HepG2 (cell line): ENCODE results near the gene ARHGAP35. TPM values are rescaled to one million over a fixed set of nuclear protein-coding genes. Genes with fewer than 3 reads are reported as not detected.
A peak's percentile ranks its signal among the peaks of the same experiment; 100 is the strongest.

ENCODE experiments used
- ELK4 ChIP-seq: sonication (generic); formaldehyde crosslinking; IDR thresholded peaks from 2 replicates; pipeline ENCODE4 v1.9.0; 2021; ENCODE audit warnings: missing genetic modification reagents, borderline replicate concordance
- GABPA ChIP-seq, 2 experiments: IDR thresholded peaks; 2 replicates each; pipeline ENCODE4 v1.6.1; 2011 to 2016; ENCODE audit warnings: low read depth in 2 of 2, low read length in 1 of 2, missing biosample characterization in 1 of 2, missing genetic modification characterization in 1 of 2
- HNRNPL ChIP-seq: fragments of 200-400 bp; formaldehyde crosslinking; IDR thresholded peaks from 2 replicates; pipeline ENCODE4 v1.6.1; 2017; ENCODE audit warnings: mild to moderate bottlenecking, low read depth, low read length
- IRF9 ChIP-seq: sonication (generic); formaldehyde crosslinking; IDR thresholded peaks from 2 replicates; pipeline ENCODE4 v1.8.0; 2022; ENCODE audit warnings: missing genetic modification reagents, mild to moderate bottlenecking, borderline replicate concordance
- KAT7 ChIP-seq: IDR thresholded peaks from 2 replicates; pipeline ENCODE4 v1.6.1; 2018; ENCODE audit warnings: borderline replicate concordance, missing compliant biosample characterization
- MATR3 ChIP-seq: sonication (generic); formaldehyde crosslinking; IDR thresholded peaks from 2 replicates; pipeline ENCODE4 v1.4.0; 2020; ENCODE audit warnings: missing genetic modification reagents
- MLXIP ChIP-seq: sonication (generic); formaldehyde crosslinking; IDR thresholded peaks from 2 replicates; pipeline ENCODE4 v1.9.0; 2021; ENCODE audit warnings: missing genetic modification reagents, borderline replicate concordance
- RNF2 ChIP-seq: fragments of 450-650 bp; conservative IDR thresholded peaks from 2 replicates; pipeline ENCODE4 v1.6.1; 2016; ENCODE audit warnings: low read depth
- SMC3 ChIP-seq: IDR thresholded peaks from 2 replicates; pipeline ENCODE4 v1.6.1; 2011; ENCODE audit warnings: low read length, improper control_type of control experiment
- TBX3 ChIP-seq: fragments of 450-650 bp; IDR thresholded peaks from 2 replicates; pipeline ENCODE4 v1.6.1; 2017; ENCODE audit warnings: antibody characterized with exemption, mild to moderate bottlenecking, inconsistent platforms, borderline replicate concordance
- THYN1 ChIP-seq: sonication (generic); formaldehyde crosslinking; IDR thresholded peaks from 2 replicates; pipeline ENCODE4 v1.8.1; 2023; ENCODE audit warnings: low read depth, mild to moderate bottlenecking, moderate library complexity, missing genetic modification reagents, borderline replicate concordance
- ZNF292 ChIP-seq: sonication (generic); formaldehyde crosslinking; IDR thresholded peaks from 2 replicates; pipeline ENCODE4 v1.8.1; 2022; ENCODE audit warnings: mild to moderate bottlenecking, low read depth, missing genetic modification reagents, borderline replicate concordance
- ZNF773 ChIP-seq: sonication (generic); formaldehyde crosslinking; IDR thresholded peaks from 2 replicates; pipeline ENCODE4 v1.4.0; 2020; ENCODE audit warnings: missing genetic modification reagents, borderline replicate concordance
- ZSCAN25 ChIP-seq: sonication (generic); formaldehyde crosslinking; IDR thresholded peaks from 2 replicates; pipeline ENCODE4 v1.8.0; 2022; ENCODE audit warnings: mild to moderate bottlenecking, missing genetic modification reagents
- polyA plus RNA-seq, 8 experiments: library from polyadenylated mRNA; depleted of rRNA in 3 of 8; stranded (reverse) in 7 of 8; unstranded in 1 of 8; fragments of >200 nt; fragmentation: Illumina TruSeq in 4 of 8; extraction: Trizol in 4 of 8; gene quantifications; 2 replicates each; pipeline versions ENCODE4 v1.2.1 to v1.2.3, GENCODE V29; 2011 to 2016; ENCODE audit warnings: low read depth in 4 of 8, missing spikeins in 1 of 8, mixed read lengths in 1 of 8; ENCODE audit not compliant: insufficient read depth in 1 of 8
- total RNA-seq, 5 experiments: library from RNA; depleted of rRNA; stranded (reverse); fragments of >200 nt; fragmentation: Illumina TruSeq; extraction: Trizol; gene quantifications; 2 replicates each; pipeline ENCODE4 v1.2.3, GENCODE V29; 2016; ENCODE audit warnings: low read depth in 1 of 5
- TF ChIP-seq, protein P1 (sequence below): sonication (generic); formaldehyde crosslinking; IDR thresholded peaks from 2 replicates; pipeline ENCODE4 v1.4.0; 2020; ENCODE audit warnings: missing genetic modification reagents
- TF ChIP-seq, protein P2 (sequence below): sonication (generic); formaldehyde crosslinking; IDR thresholded peaks from 2 replicates; pipeline ENCODE4 v1.8.1; 2022; ENCODE audit warnings: mild to moderate bottlenecking, missing genetic modification reagents
- TF ChIP-seq, protein P3 (sequence below): sonication (generic); formaldehyde crosslinking; IDR thresholded peaks from 2 replicates; pipeline ENCODE4 v1.8.1; 2023; ENCODE audit warnings: mild to moderate bottlenecking, inconsistent platforms, moderate library complexity, missing genetic modification reagents, borderline replicate concordance

ARHGAP35 gene
- total and polyA plus RNA-seq, 2 of the 13 experiments (the other 11 are each of a cell fraction or from before 2014, with no cell fraction given), result 30.1 to 30.2 TPM

GRCh38 chr19:46856062-46857022 lies 4.5 kb upstream of the ARHGAP35 start (continued):
- TF ChIP-seq MLXIP (CRISPR knock-in tag), result no peak
- no peak for TF ChIP-seq ELK4
- peak; percentile 46 for TF ChIP-seq SMC3
- TF ChIP-seq, protein P1, sequence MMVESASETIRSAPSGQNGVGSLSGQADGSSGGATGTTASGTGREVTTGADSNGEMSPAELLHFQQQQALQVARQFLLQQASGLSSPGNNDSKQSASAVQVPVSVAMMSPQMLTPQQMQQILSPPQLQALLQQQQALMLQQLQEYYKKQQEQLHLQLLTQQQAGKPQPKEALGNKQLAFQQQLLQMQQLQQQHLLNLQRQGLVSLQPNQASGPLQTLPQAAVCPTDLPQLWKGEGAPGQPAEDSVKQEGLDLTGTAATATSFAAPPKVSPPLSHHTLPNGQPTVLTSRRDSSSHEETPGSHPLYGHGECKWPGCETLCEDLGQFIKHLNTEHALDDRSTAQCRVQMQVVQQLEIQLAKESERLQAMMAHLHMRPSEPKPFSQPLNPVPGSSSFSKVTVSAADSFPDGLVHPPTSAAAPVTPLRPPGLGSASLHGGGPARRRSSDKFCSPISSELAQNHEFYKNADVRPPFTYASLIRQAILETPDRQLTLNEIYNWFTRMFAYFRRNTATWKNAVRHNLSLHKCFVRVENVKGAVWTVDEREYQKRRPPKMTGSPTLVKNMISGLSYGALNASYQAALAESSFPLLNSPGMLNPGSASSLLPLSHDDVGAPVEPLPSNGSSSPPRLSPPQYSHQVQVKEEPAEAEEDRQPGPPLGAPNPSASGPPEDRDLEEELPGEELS (CRISPR knock-in tag), result peak; percentile 96
- TF ChIP-seq THYN1 (CRISPR knock-in tag), result no peak
- TF ChIP-seq RNF2, result no peak
- no peak for TF ChIP-seq MATR3 (CRISPR knock-in tag)
- no peak for TF ChIP-seq ZNF773
- TF ChIP-seq TBX3, result no peak
- TF ChIP-seq, protein P2, sequence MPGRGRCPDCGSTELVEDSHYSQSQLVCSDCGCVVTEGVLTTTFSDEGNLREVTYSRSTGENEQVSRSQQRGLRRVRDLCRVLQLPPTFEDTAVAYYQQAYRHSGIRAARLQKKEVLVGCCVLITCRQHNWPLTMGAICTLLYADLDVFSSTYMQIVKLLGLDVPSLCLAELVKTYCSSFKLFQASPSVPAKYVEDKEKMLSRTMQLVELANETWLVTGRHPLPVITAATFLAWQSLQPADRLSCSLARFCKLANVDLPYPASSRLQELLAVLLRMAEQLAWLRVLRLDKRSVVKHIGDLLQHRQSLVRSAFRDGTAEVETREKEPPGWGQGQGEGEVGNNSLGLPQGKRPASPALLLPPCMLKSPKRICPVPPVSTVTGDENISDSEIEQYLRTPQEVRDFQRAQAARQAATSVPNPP (CRISPR knock-in tag), result no peak
- no peak for TF ChIP-seq ZSCAN25
- 0 out of 2 replicates have a peak, but pooled peaks have one; percentile 23 for TF ChIP-seq HNRNPL
- TF ChIP-seq KAT7 (CRISPR knock-in tag), result 0 out of 2 replicates have a peak, but pooled peaks have one; percentile 37
- TF ChIP-seq IRF9, result no peak
- TF ChIP-seq, protein P3, sequence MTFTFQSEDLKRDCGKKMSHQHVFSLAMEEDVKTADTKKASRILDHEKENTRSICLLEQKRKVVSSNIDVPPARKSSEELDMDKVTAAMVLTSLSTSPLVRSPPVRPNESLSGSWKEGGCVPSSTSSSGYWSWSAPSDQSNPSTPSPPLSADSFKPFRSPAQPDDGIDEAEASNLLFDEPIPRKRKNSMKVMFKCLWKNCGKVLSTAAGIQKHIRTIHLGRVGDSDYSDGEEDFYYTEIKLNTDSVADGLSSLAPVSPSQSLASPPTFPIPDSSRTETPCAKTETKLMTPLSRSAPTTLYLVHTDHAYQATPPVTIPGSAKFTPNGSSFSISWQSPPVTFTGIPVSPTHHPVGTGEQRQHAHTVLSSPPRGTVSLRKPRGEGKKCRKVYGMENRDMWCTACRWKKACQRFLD (CRISPR knock-in tag), result no peak
- peak; percentile 21; the same call in 1 of the 2 replicates for TF ChIP-seq GABPA (IDR thresholded peaks at IDR 0.05; ENCODE audit: low read depth, low read length)
- peak; percentile 53 for TF ChIP-seq GABPA (CRISPR knock-in tag; IDR thresholded peaks at IDR 0.05; ENCODE audit: low read depth)
- TF ChIP-seq ZNF292 (CRISPR knock-in tag), result 0 out of 2 replicates have a peak, but pooled peaks have one; percentile 55
